ENCODE results near the gene SLC4A2.

SLC4A2 gene

DNA sequence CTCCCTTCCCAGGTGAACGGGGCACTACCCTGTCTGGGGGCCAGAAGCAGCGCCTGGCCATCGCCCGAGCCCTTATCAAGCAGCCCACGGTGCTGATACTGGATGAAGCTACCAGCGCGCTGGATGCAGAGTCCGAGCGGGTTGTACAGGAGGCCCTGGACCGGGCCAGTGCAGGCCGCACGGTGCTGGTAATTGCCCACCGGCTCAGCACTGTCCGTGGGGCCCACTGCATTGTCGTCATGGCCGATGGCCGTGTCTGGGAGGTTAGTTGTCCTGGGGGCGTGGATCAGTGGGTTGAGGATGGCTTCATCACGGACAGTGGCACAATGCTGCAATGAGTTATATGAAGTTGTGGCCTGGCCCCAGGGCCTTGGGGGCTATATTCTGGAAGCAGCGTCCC lies 15.4 kb upstream of the SLC4A2 start:
- DNase-seq: no peak
- no peaks in the 10 kb centered on the region for H3K27me3 ChIP-seq (ENCODE audit: insufficient read depth, low read length, poor library complexity)
- H2AK5ac ChIP-seq (ENCODE audit: low read length): no peak overlapping the region
- H2BK15ac ChIP-seq (replicated peaks; ENCODE audit: low read depth): no peak overlapping the region
- H3K18ac ChIP-seq (ENCODE audit: low read length): no peak overlapping the region
- no CpG with 5 or more reads among the region's 20 CpGs for WGBS (ENCODE audit: extremely low coverage, insufficient coverage, low lambda C conversion rate)
- H3K4me2 ChIP-seq (ENCODE audit: low read length): no peak overlapping the region
- no peak overlapping the region for H3K9ac ChIP-seq (ENCODE audit: low read length)
- H2BK120ac ChIP-seq (ENCODE audit: low read depth, low read length): no peak overlapping the region
- H3K79me1 ChIP-seq (ENCODE audit: low read length): no peaks in the 10 kb centered on the region
- no peaks in the 10 kb centered on the region for H3K4me1 ChIP-seq (ENCODE audit: control insufficient read depth, low read depth, low read length)
- no peaks in the 10 kb centered on the region for H3K36me3 ChIP-seq (ENCODE audit: control insufficient read depth, insufficient read depth, low read length)
- no peak overlapping the region for H3K4me3 ChIP-seq (ENCODE audit: low read length)
- H3K23ac ChIP-seq (ENCODE audit: low read length): no peak overlapping the region
- no peak overlapping the region for H3K4ac ChIP-seq (ENCODE audit: low read depth, low read length)
- no peak overlapping the region for H4K5ac ChIP-seq (ENCODE audit: low read length)
- no peak overlapping the region for H3K56ac ChIP-seq (ENCODE audit: low read length)
- H3K27ac ChIP-seq (ENCODE audit: low read depth, low read length): no peak overlapping the region
- no peaks in the 10 kb centered on the region for H3K79me2 ChIP-seq (ENCODE audit: control insufficient read depth, insufficient read depth, low read length)
- H2BK5ac ChIP-seq (ENCODE audit: low read length): no peak overlapping the region
- no peak overlapping the region for H4K8ac ChIP-seq (ENCODE audit: low read depth, low read length)

DNA sequence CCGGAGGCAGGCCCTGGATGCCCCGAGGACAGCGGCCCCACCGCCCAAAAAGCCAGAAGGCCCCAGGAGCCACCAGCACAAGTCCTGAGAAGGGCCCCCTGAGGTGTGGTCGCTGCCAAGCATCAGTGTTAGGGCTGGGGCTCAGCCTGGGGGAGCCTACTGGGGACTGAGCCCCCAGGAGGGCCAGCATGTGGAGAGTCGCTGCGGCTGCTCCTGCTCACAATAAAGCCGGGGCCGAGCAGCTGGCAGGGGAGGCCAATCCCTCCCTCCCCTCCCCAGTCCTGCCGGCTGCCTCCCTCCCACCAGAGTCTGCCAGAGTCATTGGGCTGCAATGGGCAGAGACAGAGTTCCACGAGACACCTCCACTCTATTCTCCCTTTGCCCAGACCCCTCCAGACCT lies 14.1 kb upstream of the SLC4A2 start:
- Histone ChIP-seq H3K56ac (ENCODE audit: low read length) (no peak overlapping the region), H3K79me2 (ENCODE audit: control insufficient read depth, insufficient read depth, low read length) (no peaks in the 10 kb centered on the region), H4K5ac (ENCODE audit: low read length) (no peak overlapping the region), H3K23ac (ENCODE audit: low read length) (no peak overlapping the region), H3K9ac (ENCODE audit: low read length) (no peak overlapping the region), H4K8ac (ENCODE audit: low read depth, low read length) (no peak overlapping the region), H3K36me3 (ENCODE audit: control insufficient read depth, insufficient read depth, low read length) (no peaks in the 10 kb centered on the region), H3K4me1 (ENCODE audit: control insufficient read depth, low read depth, low read length) (no peaks in the 10 kb centered on the region), H3K4ac (ENCODE audit: low read depth, low read length) (no peak overlapping the region), H3K27ac (ENCODE audit: low read depth, low read length) (no peak overlapping the region), H3K4me2 (ENCODE audit: low read length) (no peak overlapping the region), H2BK15ac (replicated peaks; ENCODE audit: low read depth) (no peak overlapping the region), H2BK5ac (ENCODE audit: low read length) (no peak overlapping the region), H3K27me3 (ENCODE audit: insufficient read depth, low read length, poor library complexity) (peaks cover under 1% of the 10 kb centered on the region), H2BK120ac (ENCODE audit: low read depth, low read length) (no peak overlapping the region), H2AK5ac (ENCODE audit: low read length) (no peak overlapping the region), H3K4me3 (ENCODE audit: low read length) (no peak overlapping the region), H3K18ac (ENCODE audit: low read length) (no peak overlapping the region), H3K79me1 (ENCODE audit: low read length) (no peaks in the 10 kb centered on the region)
- WGBS (ENCODE audit: extremely low coverage, insufficient coverage, low lambda C conversion rate): no CpG with 5 or more reads among the region's 11 CpGs
- no peak for DNase-seq

DNA sequence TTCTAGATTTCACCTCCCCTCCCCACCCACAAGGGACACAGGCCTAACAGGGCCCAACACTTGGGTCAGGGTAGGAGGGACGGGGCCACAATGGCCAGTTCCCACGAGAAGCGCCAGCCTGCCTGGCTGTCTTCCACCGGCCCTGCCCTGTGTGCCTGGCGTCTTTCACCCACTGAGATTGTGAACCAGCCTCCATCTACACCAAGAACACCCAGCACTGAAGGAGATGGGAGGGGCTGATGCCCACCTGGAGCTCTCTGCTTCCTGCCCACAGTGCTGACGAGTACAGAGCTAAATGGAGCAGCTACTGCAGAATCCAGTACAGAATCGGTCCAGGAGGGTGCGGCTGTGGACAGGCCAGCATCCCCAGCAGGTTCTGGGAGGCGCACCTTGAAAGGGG lies 13.4 kb upstream of the SLC4A2 start:
- H2AK5ac ChIP-seq (ENCODE audit: low read length): no peak overlapping the region
- H3K56ac ChIP-seq (ENCODE audit: low read length): no peak overlapping the region
- no peak overlapping the region for H2BK5ac ChIP-seq (ENCODE audit: low read length)
- H3K23ac ChIP-seq (ENCODE audit: low read length): no peak overlapping the region
- H3K4me3 ChIP-seq (ENCODE audit: low read length): no peak overlapping the region
- H3K4ac ChIP-seq (ENCODE audit: low read depth, low read length): no peak overlapping the region
- no peaks in the 10 kb centered on the region for H3K79me1 ChIP-seq (ENCODE audit: low read length)
- no peak overlapping the region for H3K4me2 ChIP-seq (ENCODE audit: low read length)
- no peak for DNase-seq
- H3K36me3 ChIP-seq (ENCODE audit: control insufficient read depth, insufficient read depth, low read length): no peaks in the 10 kb centered on the region
- WGBS (ENCODE audit: extremely low coverage, insufficient coverage, low lambda C conversion rate): no CpG with 5 or more reads among the region's 9 CpGs
- H3K9ac ChIP-seq (ENCODE audit: low read length): no peak overlapping the region
- peaks cover 1% of the 10 kb centered on the region for H3K27me3 ChIP-seq (ENCODE audit: insufficient read depth, low read length, poor library complexity)
- H3K4me1 ChIP-seq (ENCODE audit: control insufficient read depth, low read depth, low read length): no peaks in the 10 kb centered on the region
- no peak overlapping the region for H2BK15ac ChIP-seq (replicated peaks; ENCODE audit: low read depth)
- H3K27ac ChIP-seq (ENCODE audit: low read depth, low read length): no peak overlapping the region
- H4K5ac ChIP-seq (ENCODE audit: low read length): no peak overlapping the region
- no peak overlapping the region for H3K18ac ChIP-seq (ENCODE audit: low read length)
- no peak overlapping the region for H2BK120ac ChIP-seq (ENCODE audit: low read depth, low read length)
- H3K79me2 ChIP-seq (ENCODE audit: control insufficient read depth, insufficient read depth, low read length): no peaks in the 10 kb centered on the region
- no peak overlapping the region for H4K8ac ChIP-seq (ENCODE audit: low read depth, low read length)

DNA sequence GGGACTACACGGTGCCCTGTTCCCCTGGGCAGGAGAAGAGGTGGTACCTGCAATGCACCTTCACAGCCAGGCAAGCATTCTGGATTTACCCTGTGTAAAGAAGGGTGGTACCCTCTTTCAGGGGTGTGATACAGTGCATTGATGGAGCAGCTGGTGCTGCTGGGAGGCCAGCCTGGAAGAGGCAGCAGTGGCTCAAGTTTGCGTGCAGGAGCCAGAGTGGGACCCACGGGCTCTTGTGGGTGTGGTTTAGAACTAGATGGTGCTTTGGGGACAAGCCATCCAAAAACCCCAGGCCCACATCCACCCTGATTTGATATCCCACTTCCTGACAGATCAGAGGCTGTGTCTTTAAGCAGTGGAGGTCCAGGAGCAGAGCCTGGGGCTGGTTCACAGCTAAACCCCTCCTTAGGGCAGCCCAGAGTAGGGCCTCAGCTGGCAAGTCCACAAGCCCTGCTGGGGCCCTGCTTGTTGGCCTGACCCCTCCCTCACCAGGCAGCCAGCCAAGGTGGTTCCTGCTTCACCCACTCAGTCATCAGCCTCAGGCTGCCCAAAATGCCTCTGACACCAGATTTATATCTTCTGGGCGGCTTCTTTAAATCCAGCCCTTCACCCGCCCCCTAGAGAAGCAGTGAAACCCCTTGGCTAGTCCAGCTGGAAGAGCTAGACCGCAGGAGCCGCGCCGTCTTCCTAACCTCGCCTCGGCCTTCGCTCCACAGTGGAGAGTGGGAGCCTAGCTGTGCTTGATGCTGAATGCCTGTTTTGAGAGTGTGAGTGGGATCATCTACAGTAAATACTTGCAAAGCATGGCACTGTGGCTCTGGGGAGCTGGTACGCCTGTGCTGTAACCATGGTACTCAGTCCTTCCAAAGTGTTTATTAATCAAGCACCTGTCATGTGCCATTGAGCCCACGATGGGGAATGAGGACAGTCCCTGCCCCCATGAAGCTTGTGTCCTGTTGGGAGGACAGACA lies 12.5 kb upstream of the SLC4A2 start:
- no peak overlapping the region for H4K8ac ChIP-seq (ENCODE audit: low read depth, low read length)
- H3K56ac ChIP-seq (ENCODE audit: low read length): no peak overlapping the region
- H3K4me3 ChIP-seq (ENCODE audit: low read length): no peak overlapping the region
- no peak overlapping the region for H3K18ac ChIP-seq (ENCODE audit: low read length)
- H2BK15ac ChIP-seq (replicated peaks; ENCODE audit: low read depth): no peak overlapping the region
- no peak overlapping the region for H2BK5ac ChIP-seq (ENCODE audit: low read length)
- H3K23ac ChIP-seq (ENCODE audit: low read length): no peak overlapping the region
- H3K27me3 ChIP-seq (ENCODE audit: insufficient read depth, low read length, poor library complexity): peaks cover 1% of the 10 kb centered on the region
- no peak overlapping the region for H2AK5ac ChIP-seq (ENCODE audit: low read length)
- no peaks in the 10 kb centered on the region for H3K79me2 ChIP-seq (ENCODE audit: control insufficient read depth, insufficient read depth, low read length)
- no peaks in the 10 kb centered on the region for H3K4me1 ChIP-seq (ENCODE audit: control insufficient read depth, low read depth, low read length)
- H3K4me2 ChIP-seq (ENCODE audit: low read length): no peak overlapping the region
- no peak overlapping the region for H3K9ac ChIP-seq (ENCODE audit: low read length)
- no peak overlapping the region for H4K5ac ChIP-seq (ENCODE audit: low read length)
- no peak overlapping the region for H3K27ac ChIP-seq (ENCODE audit: low read depth, low read length)
- no peaks in the 10 kb centered on the region for H3K79me1 ChIP-seq (ENCODE audit: low read length)
- no peak overlapping the region for H2BK120ac ChIP-seq (ENCODE audit: low read depth, low read length)
- WGBS (ENCODE audit: extremely low coverage, insufficient coverage, low lambda C conversion rate): no CpG with 5 or more reads among the region's 14 CpGs
- DNase-seq: no peak
- no peaks in the 10 kb centered on the region for H3K36me3 ChIP-seq (ENCODE audit: control insufficient read depth, insufficient read depth, low read length)
- H3K4ac ChIP-seq (ENCODE audit: low read depth, low read length): no peak overlapping the region

DNA sequence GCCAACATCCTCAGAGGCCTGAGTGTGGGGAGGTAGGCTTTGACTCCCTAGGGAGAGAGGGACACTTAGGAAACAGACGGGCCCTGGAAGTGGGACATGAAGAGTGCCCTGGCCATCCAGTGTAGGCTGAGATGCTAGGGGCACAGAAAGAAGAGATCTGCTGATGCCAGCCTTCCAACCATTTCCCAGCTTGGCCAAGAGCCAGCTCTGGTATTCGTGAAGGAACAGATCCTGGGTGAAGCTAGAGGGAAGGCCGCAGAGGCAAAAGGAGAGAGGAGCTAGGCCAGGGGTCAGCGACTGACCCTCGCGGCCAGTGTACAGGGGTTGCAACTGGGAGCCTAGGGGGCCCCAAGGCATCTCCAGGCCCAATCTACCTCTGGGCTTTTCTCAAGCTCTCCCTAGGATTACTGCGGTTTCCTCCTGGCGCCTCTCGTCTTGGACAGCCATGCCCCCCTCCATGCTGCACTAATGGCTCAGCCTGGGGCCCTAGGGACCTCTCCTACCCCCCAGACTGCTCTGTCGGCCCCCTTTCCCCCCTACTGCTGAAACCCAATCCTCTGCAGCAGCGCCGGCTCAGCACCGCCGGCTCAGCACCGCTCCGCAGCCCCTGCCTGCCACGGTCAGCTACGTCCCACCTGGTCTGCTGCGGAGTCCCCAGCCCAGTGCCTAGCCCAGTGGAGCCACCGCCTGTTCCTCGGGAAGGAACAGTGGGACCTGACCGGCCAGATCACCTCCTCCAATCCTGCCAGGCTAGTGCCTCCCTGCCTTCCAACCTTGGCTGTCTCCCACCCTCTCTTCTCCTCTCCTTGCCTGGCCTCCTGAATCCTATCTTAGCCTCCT lies 11.2 kb upstream of the SLC4A2 start, which contains the start of gene ASIC3:
Gene ASIC3, plus strand, starts transcription at position 556 of the 840 bp plus-strand sequence. CDS start 355 bp downstream, outside the sequence.
- peaks cover 1% of the 10 kb centered on the region for H3K27me3 ChIP-seq (ENCODE audit: insufficient read depth, low read length, poor library complexity)
- H2BK5ac ChIP-seq (ENCODE audit: low read length): no peak within 1 kb of the TSS
- H4K8ac ChIP-seq (ENCODE audit: low read depth, low read length): no peak within 1 kb of the TSS
- DNase-seq: no peak
- no peak within 1 kb of the TSS for H3K4ac ChIP-seq (ENCODE audit: low read depth, low read length)
- no peak within 1 kb of the TSS for H2BK120ac ChIP-seq (ENCODE audit: low read depth, low read length)
- no peak within 1 kb of the TSS for H2AK5ac ChIP-seq (ENCODE audit: low read length)
- H2BK15ac ChIP-seq (replicated peaks; ENCODE audit: low read depth): no peak within 1 kb of the TSS
- no peak within 1 kb of the TSS for H3K56ac ChIP-seq (ENCODE audit: low read length)
- H3K23ac ChIP-seq (ENCODE audit: low read length): no peak within 1 kb of the TSS
- H3K36me3 ChIP-seq (ENCODE audit: control insufficient read depth, insufficient read depth, low read length): no peaks in the 10 kb centered on the region
- no peaks in the 10 kb centered on the region for H3K79me1 ChIP-seq (ENCODE audit: low read length)
- no peaks in the 10 kb centered on the region for H3K79me2 ChIP-seq (ENCODE audit: control insufficient read depth, insufficient read depth, low read length)
- H3K4me3 ChIP-seq (ENCODE audit: low read length): no peak within 1 kb of the TSS
- no peak within 1 kb of the TSS for H3K4me2 ChIP-seq (ENCODE audit: low read length)
- no peak within 1 kb of the TSS for H3K27ac ChIP-seq (ENCODE audit: low read depth, low read length)
- no peak within 1 kb of the TSS for H3K18ac ChIP-seq (ENCODE audit: low read length)
- WGBS (ENCODE audit: extremely low coverage, insufficient coverage, low lambda C conversion rate): no CpG with 5 or more reads among the region's 22 CpGs
- no peaks in the 10 kb centered on the region for H3K4me1 ChIP-seq (ENCODE audit: control insufficient read depth, low read depth, low read length)
- no peak within 1 kb of the TSS for H4K5ac ChIP-seq (ENCODE audit: low read length)
- H3K9ac ChIP-seq (ENCODE audit: low read length): no peak within 1 kb of the TSS
